H1 (cell line): ENCODE results near the gene SERINC5. TPM values are rescaled to one million over a fixed set of nuclear protein-coding genes. Genes with fewer than 3 reads are reported as not detected.
A peak's percentile ranks its signal among the peaks of the same experiment; 100 is the strongest.

Experiments used
- CTCF ChIA-PET: fragments of 300-600 bp; sonication (Branson Sonifier 250); formaldehyde crosslinking; loops from one replicate; lab custom pipeline; 2021; ENCODE audit not compliant: partially characterized antibody; lab: Charles Lee
- POLR2A ChIA-PET: fragments of 300-600 bp; sonication (Branson Sonifier 250); formaldehyde crosslinking; loops from one replicate; lab custom pipeline; 2021; ENCODE audit warnings: inconsistent platforms; ENCODE audit not compliant: partially characterized antibody; lab: Charles Lee
- DNase-seq, 2 experiments: peaks; one replicate each; pipeline versions ENCODE4 v3.0.0 to v3.0.0-alpha.2; 2010 to 2022; ENCODE audit warnings: low spot score in 2 of 2, low read depth in 1 of 2, mixed read lengths in 1 of 2
- FAIRE-seq: peaks from 2 replicates; lab custom pipeline; 2011; peaks lifted over from hg19 to GRCh38; lab: Jason Lieb, UNC
- H2AFZ ChIP-seq: 2 replicates; pipeline ENCODE4 v1.8.1; 2012; ENCODE audit warnings: low read length, inconsistent platforms
- H2AK5ac ChIP-seq: 2 replicates; pipeline ENCODE4 v1.6.1; 2013; ENCODE audit warnings: low read depth, low read length
- H2BK120ac ChIP-seq: replicated peaks from 2 replicates; pipeline ENCODE3; 2013; ENCODE audit warnings: low read depth, low read length, inconsistent platforms
- H2BK12ac ChIP-seq: 2 replicates; pipeline ENCODE4 v1.6.1; 2013; ENCODE audit warnings: low read depth, low read length
- H2BK15ac ChIP-seq: 2 replicates; pipeline ENCODE4 v1.6.1; 2013; ENCODE audit warnings: low read length
- H2BK20ac ChIP-seq: 2 replicates; pipeline ENCODE4 v1.6.1; 2013; ENCODE audit warnings: low read length
- H2BK5ac ChIP-seq: 2 replicates; pipeline ENCODE4 v1.6.1; 2013; ENCODE audit warnings: low read depth, low read length
- H3K14ac ChIP-seq: 2 replicates; pipeline ENCODE4 v1.6.1; 2013; ENCODE audit warnings: inconsistent platforms; ENCODE audit not compliant: insufficient read length
- H3K18ac ChIP-seq: 2 replicates; pipeline ENCODE4 v1.6.1; 2013; ENCODE audit warnings: low read length; ENCODE audit errors: extremely low read depth
- H3K23ac ChIP-seq: 2 replicates; pipeline ENCODE4 v1.6.1; 2013; ENCODE audit warnings: inconsistent platforms; ENCODE audit not compliant: insufficient read length
- H3K23me2 ChIP-seq: 2 replicates; pipeline ENCODE4 v1.6.1; 2013; ENCODE audit warnings: low read depth, low read length
- H3K27ac ChIP-seq: 2 replicates; pipeline ENCODE4 v1.6.1; 2011; ENCODE audit warnings: low read depth, low read length, inconsistent platforms
- H3K27me3 ChIP-seq, 4 experiments: replicated peaks in 1 of 4; 1 replicate in 1 of 4; 2 replicates in 3 of 4; pipeline versions ENCODE4 v1.6.1 to v1.8.1; 2011 to 2013; ENCODE audit warnings: low read length in 3 of 4, mild to moderate bottlenecking in 3 of 4, inconsistent platforms in 2 of 4, mixed read lengths in 2 of 4, moderate library complexity in 1 of 4; ENCODE audit not compliant: control insufficient read depth in 3 of 4, insufficient read depth in 3 of 4; ENCODE audit errors: extremely low read depth in 1 of 4
- H3K36me3 ChIP-seq, 4 experiments: 2 replicates each; pipeline versions ENCODE4 v1.6.1 to v1.8.1; 2011 to 2013; ENCODE audit warnings: mild to moderate bottlenecking in 4 of 4, low read length in 3 of 4, moderate library complexity in 2 of 4, control low read depth in 1 of 4, inconsistent platforms in 1 of 4; ENCODE audit not compliant: insufficient read depth in 4 of 4, control insufficient read depth in 2 of 4
- H3K4ac ChIP-seq: replicated peaks from 2 replicates; pipeline ENCODE3; 2013; ENCODE audit warnings: low read length, low read depth, mixed read lengths, inconsistent platforms; ENCODE audit not compliant: insufficient read length
- H3K4me1 ChIP-seq, 4 experiments: replicated peaks in 1 of 4; 1 replicate in 1 of 4; 2 replicates in 3 of 4; pipeline versions ENCODE4 v1.6.1 to v1.8.1; 2011 to 2013; ENCODE audit warnings: low read length in 3 of 4, inconsistent platforms in 2 of 4, mixed read lengths in 1 of 4; ENCODE audit not compliant: insufficient read depth in 4 of 4, control insufficient read depth in 3 of 4
- H3K4me2 ChIP-seq, 2 experiments: 2 replicates each; pipeline versions ENCODE4 v1.6.1 to v1.8.1; 2011 to 2013; ENCODE audit warnings: low read depth in 2 of 2, low read length in 2 of 2, control low read depth in 1 of 2, inconsistent platforms in 1 of 2, mild to moderate bottlenecking in 1 of 2; ENCODE audit not compliant: insufficient read depth in 1 of 2
- H3K4me3 ChIP-seq, 4 experiments: fragments of 200-600, 300-600 bp in 1 of 4; sonication (generic), shearing (Covaris generic), sonication (Bioruptor Twin) in 1 of 4; 2 replicates each; pipeline versions ENCODE4 v1.5.1 to v1.8.1; 2011 to 2016; ENCODE audit warnings: low read length in 4 of 4, low read depth in 3 of 4, control low read depth in 2 of 4, inconsistent platforms in 2 of 4, mild to moderate bottlenecking in 2 of 4, mixed read lengths in 1 of 4, moderate library complexity in 1 of 4; ENCODE audit not compliant: insufficient read depth in 2 of 4; ENCODE audit errors: extremely low read depth in 1 of 4
- H3K56ac ChIP-seq: replicated peaks from 2 replicates; pipeline ENCODE3; 2013; ENCODE audit warnings: low read depth, mild to moderate bottlenecking, mixed read lengths, low read length, inconsistent platforms; ENCODE audit not compliant: insufficient read length
- H3K79me1 ChIP-seq: 2 replicates; pipeline ENCODE4 v1.6.1; 2013; ENCODE audit warnings: low read depth, low read length, control low read depth
- H3K79me2 ChIP-seq, 2 experiments: 2 replicates each; pipeline versions ENCODE4 v1.6.1 to v1.8.1; 2012 to 2013; ENCODE audit warnings: low read length in 2 of 2, mild to moderate bottlenecking in 2 of 2, inconsistent platforms in 1 of 2; ENCODE audit not compliant: insufficient read depth in 2 of 2, control insufficient read depth in 1 of 2
- H3K9ac ChIP-seq, 4 experiments: replicated peaks in 1 of 4; 1 replicate in 1 of 4; 2 replicates in 3 of 4; pipeline versions ENCODE4 v1.6.1 to v1.8.1; 2011 to 2013; ENCODE audit warnings: low read depth in 3 of 4, low read length in 3 of 4, control low read depth in 2 of 4, mild to moderate bottlenecking in 2 of 4, moderate library complexity in 2 of 4, inconsistent platforms in 1 of 4; ENCODE audit errors: extremely low read depth in 1 of 4
- H3K9me3 ChIP-seq, 2 experiments: 2 replicates each; pipeline versions ENCODE4 v1.6.1 to v1.8.1; 2012 to 2013; ENCODE audit warnings: mild to moderate bottlenecking in 2 of 2, moderate library complexity in 2 of 2, control low read depth in 1 of 2, inconsistent platforms in 1 of 2, low read depth in 1 of 2, low read length in 1 of 2, mixed read lengths in 1 of 2; ENCODE audit not compliant: insufficient read depth in 2 of 2
- H4K20me1 ChIP-seq, 2 experiments: replicated peaks in 1 of 2; 2 replicates each; pipeline versions ENCODE3 to v1.8.1; 2011 to 2013; ENCODE audit warnings: inconsistent platforms in 2 of 2, low read length in 2 of 2, mild to moderate bottlenecking in 1 of 2; ENCODE audit not compliant: insufficient read depth in 2 of 2, control insufficient read depth in 1 of 2
- H4K5ac ChIP-seq: 2 replicates; pipeline ENCODE4 v1.6.1; 2013; ENCODE audit warnings: low read length, low read depth, mixed read lengths, inconsistent platforms; ENCODE audit not compliant: insufficient read length
- H4K8ac ChIP-seq: 2 replicates; pipeline ENCODE4 v1.8.0; 2013; ENCODE audit warnings: mild to moderate bottlenecking, moderate library complexity, low read length, inconsistent platforms; ENCODE audit not compliant: insufficient read depth; ENCODE audit errors: extremely low read depth
- H4K91ac ChIP-seq: replicated peaks from 2 replicates; pipeline ENCODE3; 2013; ENCODE audit warnings: low read length, mixed read lengths, inconsistent platforms; ENCODE audit not compliant: insufficient read length
- ATF2 ChIP-seq: IDR thresholded peaks from 2 replicates; pipeline ENCODE4 v1.6.1; 2012; ENCODE audit warnings: low read length, inconsistent platforms
- CTBP2 ChIP-seq: IDR thresholded peaks from 2 replicates; pipeline ENCODE4 v1.7.0; 2011; ENCODE audit warnings: borderline replicate concordance, mild to moderate bottlenecking, moderate library complexity, mixed read lengths, low read length; ENCODE audit not compliant: insufficient read depth, insufficient read length
- EP300 ChIP-seq, 2 experiments: IDR thresholded peaks; 1 replicate in 1 of 2; 2 replicates in 1 of 2; pipeline ENCODE4 v1.6.1; 2011 to 2012; ENCODE audit warnings: low read depth in 2 of 2, low read length in 2 of 2, mild to moderate bottlenecking in 2 of 2, borderline replicate concordance in 1 of 2, inconsistent platforms in 1 of 2, moderate library complexity in 1 of 2
- EZH2 ChIP-seq: fragments of 200-600 bp; sonication (generic); IDR thresholded peaks from 2 replicates; pipeline ENCODE4 v1.7.1; 2012; ENCODE audit warnings: low read depth, mild to moderate bottlenecking, moderate library complexity, low read length, inconsistent platforms; ENCODE audit not compliant: severe bottlenecking
- KDM5A ChIP-seq: fragments of 200-600 bp; IDR thresholded peaks from 2 replicates; pipeline ENCODE4 v1.7.1; 2012; ENCODE audit warnings: mild to moderate bottlenecking, low read length, inconsistent platforms, mixed read lengths
- NRF1 ChIP-seq: IDR thresholded peaks from 2 replicates; pipeline ENCODE4 v1.6.1; 2011; ENCODE audit warnings: mild to moderate bottlenecking, low read depth, low read length, improper control_type of control experiment
- RBBP5 ChIP-seq: IDR thresholded peaks from 2 replicates; pipeline ENCODE4 v1.7.1; 2012; ENCODE audit warnings: low read depth, mild to moderate bottlenecking, inconsistent platforms, low read length, moderate library complexity, borderline replicate concordance
- SIRT6 ChIP-seq: IDR thresholded peaks from one replicate; pipeline ENCODE4 v1.7.1; 2012; ENCODE audit warnings: low read length, inconsistent platforms
- SUZ12 ChIP-seq: fragments of 200-600 bp; sonication (generic); IDR thresholded peaks from 2 replicates; pipeline ENCODE4 v1.6.1; 2012; ENCODE audit warnings: mild to moderate bottlenecking, inconsistent platforms, low read length, moderate library complexity, mixed read lengths
- WGBS, 2 experiments: shearing (Covaris generic) in 1 of 2; methylation state at CpG; one replicate each; pipeline versions ENCODE4 v1.1.6 to v1.1.7; 2013 to 2015; ENCODE audit warnings: low lambda C conversion rate in 2 of 2, mixed read lengths in 2 of 2, inconsistent platforms in 1 of 2, low coverage in 1 of 2, missing lambda C conversion rate in 1 of 2; ENCODE audit not compliant: insufficient replicate concordance in 2 of 2, insufficient coverage in 1 of 2, insufficient read length in 1 of 2; ENCODE audit errors: extremely low coverage in 1 of 2, missing lambda C conversion rate in 1 of 2; 5-methylcytosine and 5-hydroxymethylcytosine counted together
- polyA plus RNA-seq, 7 experiments: library from polyadenylated mRNA; depleted of rRNA in 3 of 7; stranded (reverse) in 5 of 7; unstranded in 2 of 7; fragments of >200 nt in 5 of 7; fragments of 200-250 nt in 2 of 7; gene quantifications; 1 replicate in 5 of 7; 2 replicates in 1 of 7; 4 replicates in 1 of 7; pipeline versions ENCODE4 v1.2.1 to v1.2.3, GENCODE V29; 2011 to 2013; ENCODE audit warnings: missing spikeins in 2 of 7, mixed read lengths in 2 of 7
- total RNA-seq: library from RNA; stranded (reverse); fragmentation: NEBNext Ultra II Directional; extraction: Animal tissue kit (Norgen Biotek cat#: 25700); gene quantifications from 2 replicates; pipeline ENCODE4 v1.2.1, GENCODE V29; 2021

SERINC5 gene
- total and polyA plus RNA-seq, 2 of the 8 experiments (the other 6 are each of a cell fraction or from before 2014, with no cell fraction given), result 32.2 to 149 TPM

GRCh38 chr5:80069251-80069800 is 186.5 kb downstream of the SERINC5 start:
- H4K91ac ChIP-seq, result no peak overlapping the region
- no peak overlapping the region for H3K14ac ChIP-seq
- H2BK120ac ChIP-seq, result no peak overlapping the region
- no peak overlapping the region for H3K27ac ChIP-seq
- POLR2A ChIA-PET, result no interaction called here
- H4K8ac ChIP-seq, result no peak overlapping the region
- H3K27me3 ChIP-seq, result no peaks in the 10 kb centered on the region
- no peak overlapping the region for H2BK5ac ChIP-seq
- CTCF ChIA-PET, result interaction anchor here (0.8 to 2.2 kb wide), 4 partner anchors 13 to 257 kb away, joined by 3 to 8 read pairs (median 4); no protein-coding TSS in a partner anchor
- H3K4me3 ChIP-seq, result no peak overlapping the region
- no peak overlapping the region for H2AK5ac ChIP-seq
- H3K56ac ChIP-seq, result no peak overlapping the region
- no peaks in the 10 kb centered on the region for H4K20me1 ChIP-seq
- H3K4me2 ChIP-seq, result no peak overlapping the region
- no peaks in the 10 kb centered on the region for H3K79me1 ChIP-seq
- DNase-seq (no peak), FAIRE-seq (no peak)
- H4K5ac ChIP-seq, result no peak overlapping the region
- H3K18ac ChIP-seq, result no peak overlapping the region
- no peak overlapping the region for H2BK20ac ChIP-seq
- no peaks in the 10 kb centered on the region for H3K79me2 ChIP-seq
- no peak overlapping the region for H3K4ac ChIP-seq
- WGBS, 2 experiments, result 94% methylated on average over 4 of the region's 4 CpGs; no CpG with 5 or more reads in 1 of the 2 experiments
- no peaks in the 10 kb centered on the region for H3K23me2 ChIP-seq
- no peaks in the 10 kb centered on the region; a peak in 1 of 7 replicates for H3K4me1 ChIP-seq
- H3K9ac ChIP-seq, result no peak overlapping the region
- no peak overlapping the region for H2BK15ac ChIP-seq
- H3K36me3 ChIP-seq, result no peaks in the 10 kb centered on the region; a peak in 1 of 8 replicates
- H2AFZ ChIP-seq, result 0 out of 2 replicates have a peak overlapping the region, but pooled peaks have one; percentile 45
- no peak overlapping the region for H2BK12ac ChIP-seq
- H3K23ac ChIP-seq, result no peak overlapping the region
- no peaks in the 10 kb centered on the region; a peak in 1 of 4 replicates for H3K9me3 ChIP-seq
- TF ChIP-seq CTBP2 (no peak), ATF2 (no peak), RBBP5 (no peak), KDM5A (no peak), SUZ12 (no peak), SIRT6 (no peak), EP300 (IDR thresholded peaks at IDR 0.05; ENCODE audit: borderline replicate concordance in 1 of 2, low read depth in 2 of 2, low read length in 2 of 2) (no peak), NRF1 (no peak), EZH2 (no peak)
